ENCODE data around the gene CYP26A1.

CYP26A1 gene

GRCh38 chr10:93077860-93078337, 4.2 kb downstream of the CYP26A1 start:
- TF ChIP-seq, protein P1, sequence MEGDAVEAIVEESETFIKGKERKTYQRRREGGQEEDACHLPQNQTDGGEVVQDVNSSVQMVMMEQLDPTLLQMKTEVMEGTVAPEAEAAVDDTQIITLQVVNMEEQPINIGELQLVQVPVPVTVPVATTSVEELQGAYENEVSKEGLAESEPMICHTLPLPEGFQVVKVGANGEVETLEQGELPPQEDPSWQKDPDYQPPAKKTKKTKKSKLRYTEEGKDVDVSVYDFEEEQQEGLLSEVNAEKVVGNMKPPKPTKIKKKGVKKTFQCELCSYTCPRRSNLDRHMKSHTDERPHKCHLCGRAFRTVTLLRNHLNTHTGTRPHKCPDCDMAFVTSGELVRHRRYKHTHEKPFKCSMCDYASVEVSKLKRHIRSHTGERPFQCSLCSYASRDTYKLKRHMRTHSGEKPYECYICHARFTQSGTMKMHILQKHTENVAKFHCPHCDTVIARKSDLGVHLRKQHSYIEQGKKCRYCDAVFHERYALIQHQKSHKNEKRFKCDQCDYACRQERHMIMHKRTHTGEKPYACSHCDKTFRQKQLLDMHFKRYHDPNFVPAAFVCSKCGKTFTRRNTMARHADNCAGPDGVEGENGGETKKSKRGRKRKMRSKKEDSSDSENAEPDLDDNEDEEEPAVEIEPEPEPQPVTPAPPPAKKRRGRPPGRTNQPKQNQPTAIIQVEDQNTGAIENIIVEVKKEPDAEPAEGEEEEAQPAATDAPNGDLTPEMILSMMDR (conservative IDR thresholded peaks at IDR 0.05), result no peak
- H3K27ac ChIP-seq, result no peak overlapping the region

DNA sequence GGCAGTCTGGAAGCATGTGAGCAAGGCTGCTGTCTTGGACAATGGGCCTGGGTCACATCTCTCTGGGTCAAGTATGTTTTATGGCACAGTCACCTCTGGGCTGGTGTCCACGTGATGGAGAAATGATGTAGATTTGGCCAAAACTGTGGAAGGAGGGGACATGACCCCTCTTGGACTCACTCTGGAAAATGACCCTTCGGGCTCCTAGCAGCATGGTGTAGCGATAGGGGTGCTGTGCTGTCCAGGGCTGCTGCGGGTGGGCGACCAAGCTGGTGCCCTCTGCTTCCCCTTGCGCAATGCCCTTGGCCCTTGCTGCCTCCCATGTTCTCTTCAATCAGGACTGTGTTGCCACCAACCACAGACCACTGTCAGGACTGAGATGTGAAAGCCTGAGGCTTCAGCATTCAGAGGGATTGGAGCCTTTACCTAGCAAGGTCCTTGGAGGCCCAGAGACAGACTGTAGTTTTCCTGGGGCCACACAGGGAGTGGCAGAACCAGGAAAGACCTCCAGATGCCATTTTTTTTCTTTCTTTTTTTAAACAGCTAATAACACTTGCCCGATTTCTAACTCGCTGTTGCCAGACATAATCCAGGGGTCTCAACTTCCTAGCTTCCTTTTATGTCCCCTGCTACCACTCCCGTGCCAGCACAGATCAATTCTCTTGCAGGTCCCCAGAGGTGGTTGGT, 6.1 kb downstream of the CYP26A1 start:
- H3K27ac ChIP-seq, result no peak overlapping the region
- TF ChIP-seq, protein P1 (conservative IDR thresholded peaks at IDR 0.05), result no peak

GRCh38 chr10:93080350-93081046, 6.8 kb downstream of the CYP26A1 start:
- H3K27ac ChIP-seq, result no peak overlapping the region
- TF ChIP-seq, protein P1 (conservative IDR thresholded peaks at IDR 0.05), result peak; percentile 88

GRCh38 chr10:93081318-93081717, 7.6 kb downstream of the CYP26A1 start:
- H3K27ac ChIP-seq, result no peak overlapping the region
- TF ChIP-seq, protein P1 (conservative IDR thresholded peaks at IDR 0.05), result no peak

GRCh38 chr10:93081834-93082233, 8.1 kb downstream of the CYP26A1 start:
- H3K27ac ChIP-seq, result no peak overlapping the region
- TF ChIP-seq, protein P1 (conservative IDR thresholded peaks at IDR 0.05), result no peak

DNA sequence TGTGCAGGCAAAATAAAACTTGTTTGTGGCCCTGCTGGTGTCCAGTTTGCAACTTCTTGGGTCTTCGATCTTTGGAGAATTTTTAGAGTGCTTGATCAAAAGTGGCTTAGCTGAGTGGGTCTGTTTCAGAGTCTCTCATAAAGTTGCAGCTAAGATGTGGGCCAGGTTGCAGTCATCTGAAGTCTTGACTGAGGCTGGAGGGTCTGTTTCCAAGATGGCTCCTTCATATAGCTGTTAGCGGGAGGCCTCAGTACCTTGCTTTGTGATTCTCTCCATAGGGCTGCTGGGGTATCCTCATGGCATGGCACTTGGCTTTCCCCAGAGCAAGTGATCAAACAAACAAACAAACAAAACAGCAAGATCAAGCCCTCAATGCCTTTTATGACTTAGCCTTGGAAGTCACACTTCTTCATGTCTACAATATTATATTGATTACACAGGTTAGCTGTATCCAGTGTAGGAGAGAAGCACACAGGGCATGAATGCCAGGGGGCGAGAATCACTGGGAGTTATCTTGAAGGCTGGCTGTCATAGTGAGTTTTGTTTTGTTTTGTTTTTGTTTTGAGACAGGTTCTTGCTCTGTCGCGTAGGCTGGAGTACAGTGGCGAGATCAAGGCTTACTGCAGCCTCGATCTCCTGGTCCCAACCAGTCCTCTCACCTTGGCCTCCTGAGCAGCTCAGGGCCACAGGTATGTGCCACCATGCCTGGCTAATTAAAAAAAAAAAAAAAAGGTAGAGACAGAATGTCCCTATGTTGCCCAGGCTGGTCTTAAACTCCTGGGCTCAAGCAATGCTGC, 10.2 kb downstream of the CYP26A1 start:
- TF ChIP-seq, protein P1 (conservative IDR thresholded peaks at IDR 0.05), result no peak
- no peak overlapping the region for H3K27ac ChIP-seq

DNA sequence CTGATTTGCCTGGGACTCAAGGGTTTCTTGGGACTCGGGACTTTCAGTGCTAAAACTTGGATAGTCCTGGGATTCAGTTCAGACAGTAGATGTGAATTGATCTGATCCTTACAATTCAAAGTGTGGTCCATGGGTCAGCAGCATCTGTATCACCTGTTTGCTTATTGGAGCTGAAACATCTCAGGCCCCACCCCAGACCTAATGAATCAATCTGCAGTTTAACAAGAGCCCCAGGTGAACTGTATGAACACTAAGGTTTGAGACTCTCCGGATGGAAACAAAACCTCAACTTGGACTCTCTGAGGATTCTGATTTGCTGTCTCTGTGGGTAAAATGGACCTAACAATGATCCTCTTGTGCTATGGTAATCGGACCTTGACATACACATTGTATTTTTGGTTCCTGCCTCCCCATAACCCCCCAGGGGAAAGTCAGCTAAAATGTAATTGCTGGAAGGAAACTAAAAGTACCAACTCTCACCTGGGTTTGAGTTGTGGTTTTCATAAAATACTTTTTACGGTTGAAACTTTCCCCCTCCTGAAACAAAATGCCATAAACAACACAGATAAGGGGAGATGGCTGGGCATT, 11.7 kb downstream of the CYP26A1 start:
- no peak overlapping the region for H3K27ac ChIP-seq
- TF ChIP-seq, protein P1 (conservative IDR thresholded peaks at IDR 0.05), result no peak

All from VCaP (cell line).